Caco-2 (cell line): ENCODE data around the gene CD55. TPM values are rescaled to one million over a fixed set of nuclear protein-coding genes. Genes with fewer than 3 reads are reported as not detected.
"Not testable (repeated sequence)": the region's sequence is repeated elsewhere in the genome, so short reads cannot be mapped to it uniquely, and the experiment has no call there.

Experiments used
- BruUV-seq: library from RNA; stranded (reverse); fragments of 400-500 nt; replicated peaks from 2 replicates; lab custom pipeline; 2021; lab: Mats Ljungman, UMichigan
- CTCF ChIA-PET: fragments of 300-600 bp; sonication (Branson Sonifier 250); formaldehyde crosslinking; loops from one replicate; lab custom pipeline; 2022; ENCODE audit warnings: antibody characterized with exemption; lab: Charles Lee
- POLR2A ChIA-PET: fragments of 300-600 bp; sonication (Branson Sonifier 250); formaldehyde crosslinking; loops from one replicate; lab custom pipeline; 2022; ENCODE audit warnings: antibody characterized with exemption; lab: Charles Lee
- DNase-seq, 2 experiments: peaks; one replicate each; pipeline versions ENCODE4 v3.0.0 to v3.0.0-alpha.2; 2020 to 2022
- H3K27me3 ChIP-seq: replicated peaks from 2 replicates; pipeline ENCODE4 v1.6.0; 2011; ENCODE audit warnings: low read length; ENCODE audit not compliant: control insufficient read depth, insufficient read depth
- H3K36me3 ChIP-seq: 2 replicates; pipeline ENCODE4 v1.5.1; 2011; ENCODE audit warnings: low read length; ENCODE audit not compliant: control insufficient read depth, insufficient read depth
- H3K4me1 ChIP-seq: fragments of 250-450 bp; sonication (Bioruptor Pico); 2 replicates; pipeline ENCODE4 v1.5.1; 2020; ENCODE audit warnings: mild to moderate bottlenecking
- H3K4me3 ChIP-seq: 2 replicates; pipeline ENCODE4 v1.5.1; 2011; ENCODE audit warnings: low read depth, mild to moderate bottlenecking, control low read depth, low read length
- H3K9me3 ChIP-seq: fragments of 250-450 bp; sonication (Bioruptor Pico); 2 replicates; pipeline ENCODE4 v1.5.1; 2020; ENCODE audit warnings: mild to moderate bottlenecking, moderate library complexity
- H3K27ac Mint-ChIP-seq: one replicate; pipeline ENCODE4 v1.8.0; 2022; ENCODE audit warnings: mixed read lengths; ENCODE audit not compliant: unreplicated experiment
- H3K27me3 Mint-ChIP-seq: one replicate; pipeline ENCODE4 v1.8.0; 2022; ENCODE audit warnings: mixed read lengths; ENCODE audit not compliant: insufficient read depth, unreplicated experiment
- H3K36me3 Mint-ChIP-seq: one replicate; pipeline ENCODE4 v1.8.0; 2022; ENCODE audit warnings: mild to moderate bottlenecking, mixed read lengths; ENCODE audit not compliant: insufficient read depth, unreplicated experiment
- H3K4me1 Mint-ChIP-seq: one replicate; pipeline ENCODE4 v1.8.0; 2022; ENCODE audit warnings: low read depth, mixed read lengths; ENCODE audit not compliant: unreplicated experiment
- H3K4me3 Mint-ChIP-seq: one replicate; pipeline ENCODE4 v1.8.0; 2022; ENCODE audit warnings: mild to moderate bottlenecking, moderate library complexity, mixed read lengths; ENCODE audit not compliant: unreplicated experiment
- H3K9me3 Mint-ChIP-seq: one replicate; pipeline ENCODE4 v1.8.0; 2022; ENCODE audit warnings: mixed read lengths; ENCODE audit not compliant: unreplicated experiment
- CTCF ChIP-seq, 2 experiments: fragments of 200-600 bp in 1 of 2; IDR thresholded peaks; 1 replicate in 1 of 2; 2 replicates in 1 of 2; pipeline versions ENCODE4 v1.5.1 to v1.8.0; 2011 to 2022; ENCODE audit warnings: antibody characterized with exemption in 1 of 2, control low read depth in 1 of 2, inconsistent platforms in 1 of 2, low read depth in 1 of 2, low read length in 1 of 2, mild to moderate bottlenecking in 1 of 2, moderate library complexity in 1 of 2; ENCODE audit not compliant: insufficient read depth in 1 of 2, severe bottlenecking in 1 of 2, unreplicated experiment in 1 of 2
- intact Hi-C: fragments of 100-400 bp; cut with micrococcal nuclease; formaldehyde crosslinking; loops from one replicate; pipeline ENCODE4 v1.10.0; 2022; ENCODE audit not compliant: unreplicated experiment
- total RNA-seq: library from RNA; stranded (reverse); gene quantifications from 2 replicates; pipeline ENCODE4 v1.2.3, GENCODE V29; 2022

Gene CD55
- total RNA-seq, 1 experiment from 2014 or later: 195 TPM

GRCh38 chr1:207319199-207319598, 2.3 kb upstream of the CD55 start:
- TF ChIP-seq CTCF (IDR thresholded peaks at IDR 0.05; ENCODE audit: insufficient read depth in 1 of 2, low read depth in 1 of 2, low read length in 1 of 2, severe bottlenecking in 1 of 2, unreplicated experiment in 1 of 2): no peak
- Mint-ChIP-seq H3K4me1 (peaks cover 28% of the 10 kb centered on the region), H3K27me3 (no peaks in the 10 kb centered on the region), H3K4me3 (no peak overlapping the region), H3K36me3 (peaks cover 29% of the 10 kb centered on the region), H3K27ac (no peak overlapping the region), H3K9me3 (no peaks in the 10 kb centered on the region)
- H3K27me3 ChIP-seq: no peaks in the 10 kb centered on the region
- no peaks in the 10 kb centered on the region for H3K9me3 ChIP-seq
- BruUV-seq: no TSS peak
- POLR2A ChIA-PET: no interaction called here
- intact Hi-C loops: no loop called here
- CTCF ChIA-PET: no interaction called here
- no peaks in the 10 kb centered on the region for H3K36me3 ChIP-seq
- no peak for DNase-seq
- no peak overlapping the region for H3K4me3 ChIP-seq
- H3K4me1 ChIP-seq: peaks cover 51% of the 10 kb centered on the region

GRCh38 chr1:207320105-207320504, 1.4 kb upstream of the CD55 start:
- H3K27me3 ChIP-seq, H3K36me3 ChIP-seq, POLR2A ChIA-PET, BruUV-seq, intact Hi-C loops, H3K27me3 Mint-ChIP-seq, DNase-seq, H3K9me3 Mint-ChIP-seq, H3K4me3 Mint-ChIP-seq, CTCF ChIA-PET, H3K4me3 ChIP-seq, H3K9me3 ChIP-seq: not testable (repeated sequence)
- Mint-ChIP-seq H3K36me3 (peaks cover 36% of the 10 kb centered on the region), H3K27ac (peak overlapping the region; percentile 95), H3K4me1 (peaks cover 28% of the 10 kb centered on the region)
- peaks cover 50% of the 10 kb centered on the region for H3K4me1 ChIP-seq

GRCh38 chr1:207321790-207322645, 540 bp downstream of the CD55 start:
- H3K4me3 ChIP-seq: peak overlapping the region; percentile 80
- CTCF ChIA-PET: interaction anchor here (0.5 to 1.3 kb wide), 7 partner anchors 81 to 1664 kb away, joined by 3 to 7 read pairs (median 4); partner anchors contain the start of genes C1orf116 and PFKFB2
- no peaks in the 10 kb centered on the region for H3K9me3 ChIP-seq
- BruUV-seq: no TSS peak
- intact Hi-C loops: loop anchor here (1.0 kb wide), 3 partner anchors 81 to 269 kb away; partner anchors contain the start of genes C4BPB and PFKFB2
- Mint-ChIP-seq H3K9me3 (no peaks in the 10 kb centered on the region), H3K36me3 (peaks cover 52% of the 10 kb centered on the region), H3K4me1 (peaks cover 11% of the 10 kb centered on the region), H3K27me3 (no peaks in the 10 kb centered on the region), H3K27ac (peak overlapping the region; percentile 95), H3K4me3 (peak overlapping the region; percentile 83)
- peaks cover 33% of the 10 kb centered on the region for H3K4me1 ChIP-seq
- no peaks in the 10 kb centered on the region for H3K27me3 ChIP-seq
- no peak for TF ChIP-seq CTCF (IDR thresholded peaks at IDR 0.05; ENCODE audit: insufficient read depth in 1 of 2, low read depth in 1 of 2, low read length in 1 of 2, severe bottlenecking in 1 of 2, unreplicated experiment in 1 of 2)
- 0 out of 2 replicates have a peak, but pooled peaks cover 1% of the 10 kb centered on the region for H3K36me3 ChIP-seq
- POLR2A ChIA-PET: interaction anchor here (0.9 to 1.7 kb wide), 7 partner anchors 30 to 290 kb away, joined by 5 to 21 read pairs (median 11); partner anchors contain the start of genes C1orf116, C4BPB and PFKFB2
- DNase-seq: peak in 1 of 2 experiments; percentile 13
